GM23248 (cell line): ENCODE data around the gene ITGB3BP. TPM values are rescaled to one million over a fixed set of nuclear protein-coding genes. Genes with fewer than 3 reads are reported as not detected.
"Not testable (repeated sequence)": the region's sequence is repeated elsewhere in the genome, so short reads cannot be mapped to it uniquely, and the experiment has no call there.

ENCODE experiments used
- DNase-seq: peaks from one replicate; pipeline ENCODE4 v3.0.0-alpha.2; 2015
- H2AFZ ChIP-seq: fragments of 200-600 bp; sonication (generic); 2 replicates; pipeline ENCODE4 v1.6.1; 2016; ENCODE audit warnings: antibody characterized with exemption
- H3F3A ChIP-seq: fragments of 200-600 bp; sonication (generic); 2 replicates; pipeline ENCODE4 v1.6.1; 2016; ENCODE audit warnings: mild to moderate bottlenecking, antibody characterized with exemption, mixed run types; ENCODE audit not compliant: insufficient read depth
- H3K27ac ChIP-seq: fragments of 200-600 bp; sonication (generic); 2 replicates; pipeline ENCODE4 v1.5.1; 2016; ENCODE audit warnings: mild to moderate bottlenecking
- H3K27me3 ChIP-seq: fragments of 200-600 bp; sonication (generic); replicated peaks from 2 replicates; pipeline ENCODE4 v1.6.1; 2016; ENCODE audit warnings: mild to moderate bottlenecking; ENCODE audit not compliant: insufficient read depth
- H3K36me3 ChIP-seq: fragments of 200-600 bp; sonication (generic); 2 replicates; pipeline ENCODE4 v1.6.1; 2016; ENCODE audit warnings: low read depth, mild to moderate bottlenecking
- H3K4me1 ChIP-seq: fragments of 200-600 bp; sonication (generic); 2 replicates; pipeline ENCODE4 v1.6.1; 2016; ENCODE audit warnings: mild to moderate bottlenecking; ENCODE audit not compliant: insufficient read depth
- H3K4me2 ChIP-seq: fragments of 200-600 bp; sonication (generic); one replicate; pipeline ENCODE4 v1.6.1; 2016; ENCODE audit warnings: mild to moderate bottlenecking; ENCODE audit not compliant: unreplicated experiment
- H3K4me3 ChIP-seq: fragments of 200-600 bp; sonication (generic); 2 replicates; pipeline ENCODE4 v1.5.1; 2016; ENCODE audit warnings: mild to moderate bottlenecking
- H3K79me2 ChIP-seq: fragments of 200-600 bp; sonication (generic); 2 replicates; pipeline ENCODE4 v1.6.1; 2016; ENCODE audit warnings: mild to moderate bottlenecking; ENCODE audit not compliant: insufficient read depth
- H3K9ac ChIP-seq: fragments of 200-600 bp; sonication (generic); 2 replicates; pipeline ENCODE4 v1.6.1; 2016; ENCODE audit warnings: mild to moderate bottlenecking
- H3K9me2 ChIP-seq: fragments of 200-600 bp; sonication (generic); 2 replicates; pipeline ENCODE4 v1.6.1; 2016; ENCODE audit warnings: mixed run types, mild to moderate bottlenecking, moderate library complexity; ENCODE audit not compliant: insufficient read depth
- H3K9me3 ChIP-seq: fragments of 200-600 bp; sonication (generic); one replicate; pipeline ENCODE4 v1.6.1; 2017; ENCODE audit warnings: low read depth
- H4K20me1 ChIP-seq: fragments of 200-600 bp; sonication (generic); 2 replicates; pipeline ENCODE4 v1.6.0; 2016; ENCODE audit not compliant: insufficient read depth
- EZH2 ChIP-seq: fragments of 200-600 bp; sonication (generic); IDR thresholded peaks from 2 replicates; pipeline ENCODE4 v1.6.1; 2018; ENCODE audit warnings: antibody characterized with exemption, mild to moderate bottlenecking; ENCODE audit not compliant: insufficient read depth, poor library complexity, severe bottlenecking
- EZH2phosphoT487 ChIP-seq: fragments of 200-600 bp; sonication (generic); IDR thresholded peaks from 2 replicates; pipeline ENCODE4 v1.6.1; 2018; ENCODE audit warnings: antibody characterized with exemption, moderate library complexity, mild to moderate bottlenecking, low read depth; ENCODE audit not compliant: insufficient read depth
- WGBS, 2 experiments: methylation state at CpG; one replicate each; pipeline ENCODE4 v1.1.6; 2015 to 2017; ENCODE audit warnings: low lambda C conversion rate in 2 of 2, low coverage in 1 of 2; ENCODE audit errors: missing lambda C conversion rate in 2 of 2; 5-methylcytosine and 5-hydroxymethylcytosine counted together
- in situ Hi-C: fragments of 300-500 bp; cut with MboI; formaldehyde crosslinking; loops from 2 replicates; pipeline ENCODE4 v1.15.0; 2020
- polyA plus RNA-seq: library from polyadenylated mRNA; unstranded; fragments of >200 nt; fragmentation: Nextera tagmentation; extraction: Ambion mirVana; gene quantifications from 2 replicates; pipeline ENCODE4 v1.2.1, GENCODE V29; 2016
- total RNA-seq: library from RNA; depleted of rRNA; stranded (reverse); fragments of >200 nt; shearing (Covaris generic); gene quantifications from 2 replicates; pipeline ENCODE4 v1.2.3, GENCODE V29; 2014

The ITGB3BP gene
- total and polyA plus RNA-seq, 2 experiments from 2014 or later, result 10.3 to 26.1 TPM

DNA sequence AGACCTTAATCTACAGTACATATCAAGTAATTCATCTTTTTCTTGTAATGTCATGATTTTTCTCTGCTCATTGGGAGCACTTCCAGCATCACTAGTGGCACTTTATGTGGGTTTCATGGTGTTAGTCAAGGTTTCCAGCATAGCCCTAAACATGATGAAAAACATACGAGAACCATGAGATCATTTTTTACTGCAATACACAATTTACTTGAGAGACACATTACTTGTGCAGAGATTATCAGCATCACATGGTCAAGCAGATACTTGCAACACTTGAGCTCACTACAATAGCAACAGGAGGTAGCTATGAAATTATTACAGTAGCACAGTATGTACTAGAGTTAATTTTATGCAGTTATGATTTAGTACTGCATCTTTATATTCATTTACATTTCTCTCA is 36.4 kb downstream of the ITGB3BP start:
- no peak overlapping the region for H3K9ac ChIP-seq
- no peaks in the 10 kb centered on the region for H3K9me2 ChIP-seq
- 63 to 81% methylated on average over 1 of the region's 1 CpG for WGBS, 2 experiments
- no peak for DNase-seq
- H3K36me3 ChIP-seq, result no peaks in the 10 kb centered on the region
- in situ Hi-C loops, result no loop called here
- no peaks in the 10 kb centered on the region for H3K9me3 ChIP-seq
- no peak overlapping the region for H3K4me3 ChIP-seq
- no peak overlapping the region for H3K27ac ChIP-seq
- H3K79me2 ChIP-seq, result no peaks in the 10 kb centered on the region
- no peaks in the 10 kb centered on the region for H3K27me3 ChIP-seq
- no peak overlapping the region for H3K4me2 ChIP-seq
- H4K20me1 ChIP-seq, result no peaks in the 10 kb centered on the region
- no peak overlapping the region for H2AFZ ChIP-seq
- TF ChIP-seq EZH2 (no peak), EZH2phosphoT487 (no peak)
- H3F3A ChIP-seq, result no peaks in the 10 kb centered on the region
- no peaks in the 10 kb centered on the region for H3K4me1 ChIP-seq

DNA sequence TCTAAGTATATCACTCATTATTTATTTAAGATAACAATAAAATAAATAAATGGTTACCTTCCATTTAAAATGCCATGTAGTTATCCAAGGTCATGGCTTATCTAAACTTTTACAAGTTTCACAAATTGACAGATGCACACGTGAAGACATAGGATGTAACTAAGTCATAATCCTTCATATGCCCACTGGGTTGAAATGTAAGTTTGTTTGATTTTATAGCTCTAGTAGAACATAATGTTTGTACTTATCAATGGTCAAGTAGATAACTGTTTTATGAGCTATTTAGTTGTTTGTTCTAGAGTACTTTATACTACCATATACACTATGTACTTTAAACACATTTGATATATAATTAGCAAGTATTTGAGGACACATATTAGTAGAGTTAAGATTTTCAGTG is 43.0 kb downstream of the ITGB3BP start:
- Histone ChIP-seq H2AFZ (no peak overlapping the region), H3K79me2 (no peaks in the 10 kb centered on the region), H4K20me1 (no peaks in the 10 kb centered on the region), H3K4me2 (no peak overlapping the region), H3K27ac (no peak overlapping the region), H3K27me3 (no peaks in the 10 kb centered on the region), H3K4me1 (no peaks in the 10 kb centered on the region), H3F3A (no peaks in the 10 kb centered on the region), H3K9ac (no peak overlapping the region), H3K9me3 (no peaks in the 10 kb centered on the region), H3K4me3 (no peak overlapping the region), H3K9me2 (no peaks in the 10 kb centered on the region), H3K36me3 (no peaks in the 10 kb centered on the region)
- TF ChIP-seq EZH2phosphoT487, result no peak
- WGBS, 2 experiments, result 97 to 100% methylated on average over 1 of the region's 1 CpG
- DNase-seq, result no peak
- in situ Hi-C loops, result no loop called here

DNA sequence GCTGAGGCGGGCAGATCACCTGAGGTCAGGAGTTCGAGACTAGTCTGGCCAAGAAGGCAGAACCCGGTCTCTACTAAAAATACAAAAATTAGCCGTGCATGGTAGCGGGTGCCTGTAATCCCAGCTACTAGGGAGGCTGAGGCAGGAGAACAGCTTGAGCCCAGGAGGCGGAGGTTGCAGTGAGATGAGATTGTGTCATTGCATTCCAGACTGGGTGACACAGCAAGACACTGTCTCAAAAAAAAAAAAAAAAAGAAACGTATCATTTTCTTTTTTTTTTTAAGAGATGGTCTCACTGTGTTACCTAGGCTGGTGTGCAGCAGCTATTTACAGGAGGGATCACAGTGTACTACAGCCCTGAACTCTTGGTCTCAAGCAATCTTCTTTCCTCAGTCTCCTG is 47.3 kb downstream of the ITGB3BP start:
- H3F3A ChIP-seq, result no peaks in the 10 kb centered on the region
- H2AFZ ChIP-seq, result no peak overlapping the region
- no peaks in the 10 kb centered on the region for H3K36me3 ChIP-seq
- H4K20me1 ChIP-seq, result no peaks in the 10 kb centered on the region
- H3K9me2 ChIP-seq, result no peaks in the 10 kb centered on the region; the same call in 1 of the 2 replicates
- H3K4me3 ChIP-seq, result no peak overlapping the region
- in situ Hi-C loops, result no loop called here
- H3K27ac ChIP-seq, result no peak overlapping the region
- H3K27me3 ChIP-seq, result no peaks in the 10 kb centered on the region
- H3K4me2 ChIP-seq, result no peak overlapping the region
- DNase-seq, result peak; percentile 23
- WGBS, 2 experiments, result 75% methylated on average over 7 of the region's 7 CpGs
- no peaks in the 10 kb centered on the region for H3K79me2 ChIP-seq
- H3K9me3 ChIP-seq, result no peaks in the 10 kb centered on the region
- TF ChIP-seq EZH2phosphoT487 (no peak), EZH2 (no peak)
- H3K4me1 ChIP-seq, result no peaks in the 10 kb centered on the region
- H3K9ac ChIP-seq, result no peak overlapping the region

DNA sequence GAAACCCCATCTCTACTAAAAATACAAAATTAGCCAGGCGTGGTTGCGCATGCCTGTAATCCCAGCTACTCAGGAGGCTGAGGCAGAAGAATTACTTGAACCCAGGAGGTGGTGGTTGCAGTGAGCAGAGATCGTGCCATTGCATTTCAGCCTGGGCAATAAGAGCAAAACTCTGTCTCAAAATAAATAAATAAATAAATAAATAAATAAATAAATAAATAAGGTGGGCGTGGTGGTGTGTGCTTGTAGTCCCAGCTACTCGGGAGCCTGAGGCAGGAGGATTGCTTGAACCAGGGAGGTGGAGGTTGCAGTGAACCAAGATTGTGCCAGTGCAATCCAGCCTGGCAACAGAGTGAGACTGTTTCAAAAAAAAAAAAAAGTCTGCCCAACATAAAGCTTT is 54.3 kb downstream of the ITGB3BP start:
- in situ Hi-C loops, H3K4me1 ChIP-seq, H4K20me1 ChIP-seq, H2AFZ ChIP-seq, H3K4me3 ChIP-seq, H3K36me3 ChIP-seq, H3K27me3 ChIP-seq, H3K9ac ChIP-seq, H3F3A ChIP-seq, H3K4me2 ChIP-seq, H3K9me3 ChIP-seq, DNase-seq, H3K9me2 ChIP-seq, H3K79me2 ChIP-seq, H3K27ac ChIP-seq: not testable (repeated sequence)
- 95 to 97% methylated on average over 5 of the region's 5 CpGs for WGBS, 2 experiments

DNA sequence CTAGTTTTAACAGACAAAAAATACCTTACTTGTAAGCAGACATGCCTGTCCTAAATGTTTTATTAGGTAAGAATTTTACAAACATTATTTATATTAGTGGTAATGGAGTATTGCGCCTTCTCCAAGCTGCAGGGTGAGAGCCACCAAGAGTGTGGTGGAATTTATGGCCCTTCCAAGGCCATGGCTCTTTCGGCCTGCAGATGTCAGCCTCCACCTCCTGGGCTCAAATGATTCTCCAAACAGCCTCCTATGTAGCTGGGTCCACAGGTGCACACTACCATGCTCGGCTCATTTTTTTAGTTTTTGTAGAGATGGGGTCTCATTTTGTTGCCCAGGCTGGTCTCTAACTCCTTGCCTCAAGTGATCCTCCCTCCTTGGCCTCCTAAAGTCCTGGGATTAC is 56.3 kb downstream of the ITGB3BP start:
- no peak overlapping the region for H3K9ac ChIP-seq
- H3K27me3 ChIP-seq, result no peaks in the 10 kb centered on the region
- no peaks in the 10 kb centered on the region; the same call in 1 of the 2 replicates for H3K9me2 ChIP-seq
- 95 to 97% methylated on average over 3 of the region's 3 CpGs for WGBS, 2 experiments
- H3F3A ChIP-seq, result no peaks in the 10 kb centered on the region
- no peaks in the 10 kb centered on the region for H3K36me3 ChIP-seq
- H3K4me1 ChIP-seq, result no peaks in the 10 kb centered on the region
- TF ChIP-seq EZH2, result no peak
- TF ChIP-seq EZH2phosphoT487, result no peak
- no peak overlapping the region for H3K4me3 ChIP-seq
- no peaks in the 10 kb centered on the region for H3K79me2 ChIP-seq
- H3K27ac ChIP-seq, result no peak overlapping the region
- no peaks in the 10 kb centered on the region for H3K9me3 ChIP-seq
- H3K4me2 ChIP-seq, result no peak overlapping the region
- DNase-seq, result no peak
- H2AFZ ChIP-seq, result no peak overlapping the region
- H4K20me1 ChIP-seq, result no peaks in the 10 kb centered on the region
- in situ Hi-C loops, result no loop called here
